Endothelial cell of umbilical vein (primary cell): Measurements from ENCODE around the gene CARD18. TPM values are rescaled to one million over a fixed set of nuclear protein-coding genes. Genes with fewer than 3 reads are reported as not detected.

ENCODE experiments used
- BruUV-seq: library from RNA; stranded (reverse); fragments of 400-500 nt; replicated peaks from 2 replicates; lab custom pipeline; 2021; lab: Mats Ljungman, UMichigan
- CTCF ChIA-PET: fragments of 300-600, 350-600 bp; sonication (Branson Sonifier 250); formaldehyde crosslinking; loops from one replicate; lab custom pipeline; 2021; ENCODE audit warnings: antibody characterized with exemption, inconsistent platforms; lab: Charles Lee
- POLR2A ChIA-PET: fragments of 300-600, 350-600 bp; sonication (Branson Sonifier 250); formaldehyde crosslinking; loops from one replicate; lab custom pipeline; 2021; ENCODE audit warnings: antibody characterized with exemption, inconsistent platforms; lab: Charles Lee
- DNase-seq: peaks from one replicate; pipeline ENCODE4 v3.0.0-alpha.2; 2011; ENCODE audit warnings: low read depth, low spot score
- FAIRE-seq: peaks from 2 replicates; lab custom pipeline; 2011; peaks lifted over from hg19 to GRCh38; lab: Jason Lieb, UNC
- H2AFZ ChIP-seq: 2 replicates; pipeline ENCODE4 v1.6.0; 2012; ENCODE audit warnings: low read depth, low read length, control low read depth, inconsistent platforms
- H3K27ac ChIP-seq: 2 replicates; pipeline ENCODE4 v1.5.1; 2011; ENCODE audit warnings: low read depth, mild to moderate bottlenecking, control low read depth, low read length, moderate library complexity; ENCODE audit not compliant: insufficient read depth
- H3K27me3 ChIP-seq, 2 experiments: 2 replicates each; pipeline versions ENCODE4 v1.6.0 to v1.6.1; 2011; ENCODE audit warnings: low read length in 2 of 2, mixed read lengths in 1 of 2; ENCODE audit not compliant: control insufficient read depth in 2 of 2, insufficient read depth in 2 of 2
- H3K36me3 ChIP-seq, 2 experiments: 2 replicates in 1 of 2; 3 replicates in 1 of 2; pipeline ENCODE4 v1.5.1; 2011; ENCODE audit warnings: low read length in 2 of 2, mild to moderate bottlenecking in 1 of 2, moderate library complexity in 1 of 2; ENCODE audit not compliant: control insufficient read depth in 2 of 2, insufficient read depth in 2 of 2; ENCODE audit errors: extremely low read depth in 1 of 2
- H3K4me1 ChIP-seq: 3 replicates; pipeline ENCODE4 v1.5.1; 2011; ENCODE audit warnings: mild to moderate bottlenecking, low read length; ENCODE audit not compliant: control insufficient read depth, insufficient read depth; ENCODE audit errors: extremely low read depth
- H3K4me2 ChIP-seq: 2 replicates; pipeline ENCODE4 v1.6.1; 2011; ENCODE audit warnings: low read length, control low read depth, mixed read lengths; ENCODE audit not compliant: insufficient read depth
- H3K4me3 ChIP-seq, 3 experiments: fragments of 200-600 bp in 1 of 3; sonication (generic), shearing (Covaris generic) in 1 of 3; replicated peaks in 1 of 3; 2 replicates each; pipeline ENCODE4 v1.5.1; 2011 to 2016; ENCODE audit warnings: control low read depth in 3 of 3, low read length in 3 of 3, mild to moderate bottlenecking in 2 of 3, inconsistent platforms in 1 of 3, low read depth in 1 of 3, moderate library complexity in 1 of 3; ENCODE audit not compliant: insufficient read depth in 1 of 3
- H3K79me2 ChIP-seq: 2 replicates; pipeline ENCODE4 v1.6.0; 2012; ENCODE audit warnings: low read length, inconsistent platforms; ENCODE audit not compliant: control insufficient read depth, insufficient read depth
- H3K9ac ChIP-seq: replicated peaks from 2 replicates; pipeline ENCODE3; 2011; ENCODE audit warnings: low read length, control low read depth; ENCODE audit not compliant: insufficient read depth; ENCODE audit errors: extremely low read depth
- H3K9me1 ChIP-seq: replicated peaks from 3 replicates; pipeline ENCODE4 v1.6.0; 2011; ENCODE audit warnings: mild to moderate bottlenecking, low read length; ENCODE audit not compliant: control insufficient read depth, insufficient read depth; ENCODE audit errors: extremely low read depth
- H3K9me3 ChIP-seq: replicated peaks from 2 replicates; pipeline ENCODE4 v1.5.1; 2012; ENCODE audit warnings: low read length, inconsistent platforms; ENCODE audit not compliant: control insufficient read depth, insufficient read depth
- H4K20me1 ChIP-seq: replicated peaks from 2 replicates; pipeline ENCODE3; 2011; ENCODE audit warnings: mild to moderate bottlenecking, low read length; ENCODE audit not compliant: control insufficient read depth, insufficient read depth; ENCODE audit errors: extremely low read depth
- CTCF ChIP-seq, 2 donors: IDR thresholded peaks; 1 replicate in 1 of 2; 2 replicates in 1 of 2; pipeline ENCODE4 v1.5.1; 2011; ENCODE audit warnings: low read length in 2 of 2, mild to moderate bottlenecking in 2 of 2, moderate library complexity in 2 of 2, control low read depth in 1 of 2, inconsistent platforms in 1 of 2, low read depth in 1 of 2; ENCODE audit not compliant: insufficient read depth in 1 of 2; ENCODE audit errors: extremely low read depth in 1 of 2
- FOS ChIP-seq: IDR thresholded peaks from 2 replicates; pipeline ENCODE4 v1.6.1; 2011; ENCODE audit warnings: mild to moderate bottlenecking, low read length, moderate library complexity, borderline replicate concordance; ENCODE audit not compliant: insufficient read depth
- dilution Hi-C: fragments of 300-500 bp; cut with MboI; formaldehyde crosslinking; loops from one replicate; pipeline ENCODE4 v1.15.0; 2019; ENCODE audit warnings: low sequenced_read_pairs; ENCODE audit not compliant: extremely low pct_ligation_motif_present
- intact Hi-C: fragments of 100-400 bp; cut with micrococcal nuclease; formaldehyde crosslinking; loops from one replicate; pipeline ENCODE4 v1.10.0; 2022
- polyA plus RNA-seq, 4 experiments: library from polyadenylated mRNA; depleted of rRNA in 3 of 4; stranded (reverse) in 3 of 4; unstranded in 1 of 4; fragments of >200 nt; gene quantifications; 2 replicates each; pipeline versions ENCODE4 v1.2.1 to v1.2.3, GENCODE V29; 2011 to 2012; ENCODE audit warnings: missing spikeins in 1 of 4
- total RNA-seq: library from RNA; stranded (reverse); gene quantifications from 2 replicates; pipeline ENCODE4 v1.2.3, GENCODE V29; 2021

The CARD18 gene
- total and polyA plus RNA-seq, 2 donors (not counting 3 experiments of a cell fraction or from before 2014, with no cell fraction given) = not detected

GRCh38 chr11:105092256-105093239 lies 47.0 kb downstream of the CARD18 start:
- peak overlapping the region; percentile 35 for H2AFZ ChIP-seq
- no TSS peak for BruUV-seq
- no peak overlapping the region for H3K4me2 ChIP-seq
- FAIRE-seq = no peak
- dilution Hi-C loops (no loop called here), intact Hi-C loops (no loop called here)
- H3K9me3 ChIP-seq = no peaks in the 10 kb centered on the region
- no peak overlapping the region for H3K4me3 ChIP-seq
- TF ChIP-seq FOS (peak; percentile 45), CTCF (IDR thresholded peaks at IDR 0.05; ENCODE audit: extremely low read depth in 1 of 2, insufficient read depth in 1 of 2, low read depth in 1 of 2, low read length in 2 of 2) (no peak)
- no peaks in the 10 kb centered on the region for H3K79me2 ChIP-seq
- DNase-seq = peak; percentile 21
- no peaks in the 10 kb centered on the region for H3K36me3 ChIP-seq
- H3K27ac ChIP-seq = no peak overlapping the region
- H3K9me1 ChIP-seq = no peaks in the 10 kb centered on the region
- ChIA-PET POLR2A (no interaction called here), CTCF (no interaction called here)
- no peaks in the 10 kb centered on the region for H4K20me1 ChIP-seq
- H3K9ac ChIP-seq = no peak overlapping the region
- H3K27me3 ChIP-seq = no peaks in the 10 kb centered on the region
- no peaks in the 10 kb centered on the region for H3K4me1 ChIP-seq

Other genes starting within 250 kb of the CARD18 start
- 2.6 and 3.9 TPM in 2 replicates for gene CASP12, start 241.3 kb downstream of the CARD18 start, total RNA-seq
- 1.4 and 1.5 TPM in 2 replicates for gene CASP12, start 241.3 kb downstream of the CARD18 start, polyA plus RNA-seq
- 77.4 and 83.1 TPM in 2 replicates for gene CASP4, start 171.2 kb downstream of the CARD18 start, total RNA-seq
- gene CASP4, start 171.2 kb downstream of the CARD18 start, polyA plus RNA-seq = 85.4 and 89.1 TPM in 2 replicates
- gene CASP5, start 116.6 kb downstream of the CARD18 start, total RNA-seq = not detected in 2 replicates
- not detected in 2 replicates for gene CASP5, start 116.6 kb downstream of the CARD18 start, polyA plus RNA-seq
- gene CASP1, start 104.6 kb downstream of the CARD18 start, total RNA-seq = 6.2 and 12.4 TPM in 2 replicates
- 1.4 and 1.8 TPM in 2 replicates for gene CASP1, start 104.6 kb downstream of the CARD18 start, polyA plus RNA-seq
- gene CARD16, start 94.4 kb downstream of the CARD18 start, total RNA-seq = 68.7 and 76.6 TPM in 2 replicates
- gene CARD16, start 94.4 kb downstream of the CARD18 start, polyA plus RNA-seq = 22.3 and 26.8 TPM in 2 replicates